Activated T-helper 1 cell treated with anti-CD3 and anti-CD28 coated beads, Interleukin-12 subunit alpha, Interleukin-12 subunit beta, Interleukin-2, Interleukin-4 antibody, amounts not matched to agents 30 ng/mL and 10 ng/mL and 1 ng/mL, durations not matched to agents 14 hours and 24 hours and 36 hours (primary cell): ENCODE data around the gene COL4A4. TPM values are rescaled to one million over a fixed set of nuclear protein-coding genes. Genes with fewer than 3 reads are reported as not detected.

ENCODE experiments used
- DNase-seq: peaks from one replicate; pipeline ENCODE4 v3.0.0; 2021; ENCODE audit warnings: low spot score
- H3K27ac Mint-ChIP-seq: one replicate; pipeline ENCODE4 v1.8.0; 2021; ENCODE audit warnings: mild to moderate bottlenecking, mixed read lengths
- H3K27me3 Mint-ChIP-seq: one replicate; pipeline ENCODE4 v1.8.0; 2022; ENCODE audit warnings: mild to moderate bottlenecking, moderate library complexity, mixed read lengths; ENCODE audit not compliant: insufficient read depth
- H3K36me3 Mint-ChIP-seq: one replicate; pipeline ENCODE4 v1.8.0; 2021; ENCODE audit warnings: low read depth, mixed read lengths
- H3K4me1 Mint-ChIP-seq: one replicate; pipeline ENCODE4 v1.8.0; 2021; ENCODE audit warnings: low read depth, mixed read lengths
- H3K4me3 Mint-ChIP-seq: one replicate; pipeline ENCODE4 v1.8.0; 2021; ENCODE audit warnings: mild to moderate bottlenecking, moderate library complexity, mixed read lengths
- H3K9me3 Mint-ChIP-seq: one replicate; pipeline ENCODE4 v1.8.0; 2021; ENCODE audit warnings: mixed read lengths
- intact Hi-C: fragments of 100-400 bp; cut with micrococcal nuclease; formaldehyde crosslinking; loops from one replicate; pipeline ENCODE4 v1.15.1; 2024
- total RNA-seq: library from RNA; stranded (reverse); gene quantifications from 2 replicates; pipeline ENCODE4 v1.2.3, GENCODE V29; 2022

COL4A4 gene
- total RNA-seq, 1 donor from 2014 or later: not detected

- DNase-seq: no peak
- Mint-ChIP-seq H3K27ac (no peak overlapping the region), H3K9me3 (no peaks in the 10 kb centered on the region), H3K4me3 (no peak overlapping the region), H3K4me1 (no peaks in the 10 kb centered on the region), H3K36me3 (no peaks in the 10 kb centered on the region), H3K27me3 (peaks cover 8% of the 10 kb centered on the region)
- intact Hi-C loops: no loop called here
Observed at GRCh38 chr2:227124811-227125210, 39.2 kb downstream of the COL4A4 start.

- no peaks in the 10 kb centered on the region for H3K4me1 Mint-ChIP-seq
- H3K9me3 Mint-ChIP-seq: no peaks in the 10 kb centered on the region
Observed at GRCh38 chr2:227123697-227124096, 40.3 kb downstream of the COL4A4 start.

GRCh38 chr2:227118353-227118752 is 45.7 kb downstream of the COL4A4 start:
- peaks cover 9% of the 10 kb centered on the region for H3K27me3 Mint-ChIP-seq
- no peaks in the 10 kb centered on the region for H3K4me1 Mint-ChIP-seq
- intact Hi-C loops: no loop called here
- H3K27ac Mint-ChIP-seq: no peak overlapping the region
- H3K4me3 Mint-ChIP-seq: no peak overlapping the region
- H3K36me3 Mint-ChIP-seq: no peaks in the 10 kb centered on the region
- no peak for DNase-seq
- H3K9me3 Mint-ChIP-seq: no peaks in the 10 kb centered on the region

More at GRCh38 chr2:227123697-227124096, 40.3 kb downstream of the COL4A4 start:
- Mint-ChIP-seq H3K27ac (no peak overlapping the region), H3K4me3 (no peak overlapping the region), H3K36me3 (no peaks in the 10 kb centered on the region), H3K27me3 (peaks cover 5% of the 10 kb centered on the region)
- intact Hi-C loops: no loop called here
- DNase-seq: no peak

GRCh38 chr2:227117852-227118251 is 46.2 kb downstream of the COL4A4 start:
- Mint-ChIP-seq H3K4me1 (no peaks in the 10 kb centered on the region), H3K36me3 (no peaks in the 10 kb centered on the region), H3K27ac (no peak overlapping the region), H3K9me3 (no peaks in the 10 kb centered on the region), H3K4me3 (no peak overlapping the region), H3K27me3 (peaks cover 9% of the 10 kb centered on the region)
- no peak for DNase-seq
- intact Hi-C loops: no loop called here

- no peak for DNase-seq
- H3K4me3 Mint-ChIP-seq: no peak overlapping the region
- no peaks in the 10 kb centered on the region for H3K36me3 Mint-ChIP-seq
- H3K27me3 Mint-ChIP-seq: peaks cover 9% of the 10 kb centered on the region
- H3K27ac Mint-ChIP-seq: no peak overlapping the region
- no peaks in the 10 kb centered on the region for H3K4me1 Mint-ChIP-seq
- intact Hi-C loops: no loop called here
- no peaks in the 10 kb centered on the region for H3K9me3 Mint-ChIP-seq
Observed at GRCh38 chr2:227117027-227117426, 47.0 kb downstream of the COL4A4 start.

- H3K4me1 Mint-ChIP-seq: no peaks in the 10 kb centered on the region
- H3K36me3 Mint-ChIP-seq: no peaks in the 10 kb centered on the region
- intact Hi-C loops: no loop called here
- H3K27me3 Mint-ChIP-seq: peaks cover 9% of the 10 kb centered on the region
- no peaks in the 10 kb centered on the region for H3K9me3 Mint-ChIP-seq
- H3K27ac Mint-ChIP-seq: no peak overlapping the region
- no peak for DNase-seq
- no peak overlapping the region for H3K4me3 Mint-ChIP-seq
Observed at GRCh38 chr2:227115761-227116160, 48.2 kb downstream of the COL4A4 start.

- Mint-ChIP-seq H3K9me3 (no peaks in the 10 kb centered on the region), H3K4me3 (no peak overlapping the region), H3K27ac (no peak overlapping the region), H3K4me1 (no peaks in the 10 kb centered on the region), H3K27me3 (no peaks in the 10 kb centered on the region), H3K36me3 (no peaks in the 10 kb centered on the region)
- no peak for DNase-seq
- intact Hi-C loops: loop anchor here (1.0 to 5.0 kb wide), 3 partner anchors 305 to 1439 kb away; no protein-coding TSS in a partner anchor
Observed at GRCh38 chr2:227106845-227107759, 56.9 kb downstream of the COL4A4 start.

- intact Hi-C loops: no loop called here
- no peaks in the 10 kb centered on the region for H3K36me3 Mint-ChIP-seq
- H3K27me3 Mint-ChIP-seq: peaks cover 2% of the 10 kb centered on the region
- no peak for DNase-seq
- H3K4me3 Mint-ChIP-seq: no peak overlapping the region
- H3K9me3 Mint-ChIP-seq: no peaks in the 10 kb centered on the region
- no peak overlapping the region for H3K27ac Mint-ChIP-seq
- H3K4me1 Mint-ChIP-seq: no peaks in the 10 kb centered on the region
Observed at GRCh38 chr2:227103583-227103982, 60.4 kb downstream of the COL4A4 start.

GRCh38 chr2:227099340-227099739 is 64.7 kb downstream of the COL4A4 start:
- H3K9me3 Mint-ChIP-seq: no peaks in the 10 kb centered on the region
- H3K27ac Mint-ChIP-seq: no peak overlapping the region
- intact Hi-C loops: no loop called here
- DNase-seq: no peak
- no peaks in the 10 kb centered on the region for H3K4me1 Mint-ChIP-seq
- peaks cover 2% of the 10 kb centered on the region for H3K27me3 Mint-ChIP-seq
- no peak overlapping the region for H3K4me3 Mint-ChIP-seq
- no peaks in the 10 kb centered on the region for H3K36me3 Mint-ChIP-seq

GRCh38 chr2:227098162-227098515 is 65.9 kb downstream of the COL4A4 start:
- intact Hi-C loops: no loop called here
- Mint-ChIP-seq H3K4me3 (no peak overlapping the region), H3K4me1 (no peaks in the 10 kb centered on the region), H3K9me3 (no peaks in the 10 kb centered on the region), H3K27ac (no peak overlapping the region), H3K27me3 (peaks cover 2% of the 10 kb centered on the region), H3K36me3 (no peaks in the 10 kb centered on the region)
- DNase-seq: no peak

GRCh38 chr2:227097495-227098161 is 66.4 kb downstream of the COL4A4 start:
- intact Hi-C loops: no loop called here
- no peaks in the 10 kb centered on the region for H3K36me3 Mint-ChIP-seq

GRCh38 chr2:227095346-227095745 is 68.7 kb downstream of the COL4A4 start:
- intact Hi-C loops: no loop called here
- Mint-ChIP-seq H3K36me3 (no peaks in the 10 kb centered on the region), H3K27ac (no peak overlapping the region), H3K9me3 (no peaks in the 10 kb centered on the region), H3K27me3 (peaks cover 5% of the 10 kb centered on the region), H3K4me1 (no peaks in the 10 kb centered on the region), H3K4me3 (no peak overlapping the region)
- no peak for DNase-seq

More at GRCh38 chr2:227097495-227098161, 66.4 kb downstream of the COL4A4 start:
- no peak for DNase-seq
- no peak overlapping the region for H3K27ac Mint-ChIP-seq
- peaks cover 2% of the 10 kb centered on the region for H3K27me3 Mint-ChIP-seq
- no peaks in the 10 kb centered on the region for H3K9me3 Mint-ChIP-seq
- no peaks in the 10 kb centered on the region for H3K4me1 Mint-ChIP-seq
- no peak overlapping the region for H3K4me3 Mint-ChIP-seq

GRCh38 chr2:227082286-227082685 is 81.7 kb downstream of the COL4A4 start:
- Mint-ChIP-seq H3K4me3 (no peak overlapping the region), H3K27ac (no peak overlapping the region), H3K4me1 (no peaks in the 10 kb centered on the region), H3K27me3 (peaks cover 1% of the 10 kb centered on the region), H3K9me3 (no peaks in the 10 kb centered on the region), H3K36me3 (no peaks in the 10 kb centered on the region)
- no peak for DNase-seq
- intact Hi-C loops: no loop called here
